ENCODE measurements around the gene ZNF764. TPM values are rescaled to one million over a fixed set of nuclear protein-coding genes. Genes with fewer than 3 reads are reported as not detected.
A peak's percentile ranks its signal among the peaks of the same experiment; 100 is the strongest.

ZNF764 gene
- total RNA-seq, 1 donor from 2014 or later = 21.2 TPM

- Mint-ChIP-seq H3K4me1 (ENCODE audit: low read depth) (peaks cover 43% of the 10 kb centered on the region), H3K36me3 (ENCODE audit: low read depth) (peaks cover 6% of the 10 kb centered on the region), H3K9me3 (no peaks in the 10 kb centered on the region), H3K27ac (peak overlapping the region; percentile 97), H3K27me3 (ENCODE audit: insufficient read depth) (no peaks in the 10 kb centered on the region), H3K4me3 (peak overlapping the region; percentile 79)
- DNase-seq (ENCODE audit: low spot score) = peak; percentile 66
- intact Hi-C loops (cut with micrococcal nuclease) = no loop called here
Measured at GRCh38 chr16:30567160-30567990, 9.2 kb upstream of the ZNF764 start.

GRCh38 chr16:30566531-30566930 is 8.4 kb upstream of the ZNF764 start:
- no peak for DNase-seq (ENCODE audit: low spot score)
- H3K9me3 Mint-ChIP-seq = no peaks in the 10 kb centered on the region
- peak overlapping the region; percentile 96 for H3K27ac Mint-ChIP-seq
- H3K4me1 Mint-ChIP-seq (ENCODE audit: low read depth) = peaks cover 39% of the 10 kb centered on the region
- H3K4me3 Mint-ChIP-seq = no peak overlapping the region
- H3K36me3 Mint-ChIP-seq (ENCODE audit: low read depth) = peaks cover 2% of the 10 kb centered on the region
- intact Hi-C loops (cut with micrococcal nuclease) = no loop called here
- no peaks in the 10 kb centered on the region for H3K27me3 Mint-ChIP-seq (ENCODE audit: insufficient read depth)

GRCh38 chr16:30565984-30566383 is 7.8 kb upstream of the ZNF764 start:
- DNase-seq (ENCODE audit: low spot score) = no peak
- no peaks in the 10 kb centered on the region for H3K27me3 Mint-ChIP-seq (ENCODE audit: insufficient read depth)
- no peak overlapping the region for H3K4me3 Mint-ChIP-seq
- intact Hi-C loops (cut with micrococcal nuclease) = no loop called here
- no peaks in the 10 kb centered on the region for H3K9me3 Mint-ChIP-seq
- peak overlapping the region; percentile 27 for H3K27ac Mint-ChIP-seq
- peaks cover 43% of the 10 kb centered on the region for H3K4me1 Mint-ChIP-seq (ENCODE audit: low read depth)
- peaks cover 2% of the 10 kb centered on the region for H3K36me3 Mint-ChIP-seq (ENCODE audit: low read depth)

DNA sequence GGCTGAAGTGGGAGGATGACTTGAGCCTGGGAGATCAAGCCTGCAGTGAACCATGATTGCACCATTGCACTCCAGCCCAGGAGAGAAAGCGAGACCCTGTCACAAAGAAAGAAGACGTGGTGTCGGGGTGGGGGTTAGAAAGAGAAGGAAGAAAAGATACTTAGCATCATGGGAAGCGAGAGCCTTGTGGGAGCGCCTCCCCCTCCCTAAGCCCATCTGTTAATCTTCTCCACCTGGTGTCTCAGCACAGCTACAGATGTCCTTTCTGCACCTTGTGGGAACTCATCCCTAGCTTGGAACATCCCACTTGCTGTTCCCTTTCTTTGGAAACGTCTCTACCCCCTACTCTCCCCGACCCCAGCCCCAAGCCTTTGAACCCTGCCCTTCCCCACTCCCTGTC is 7.4 kb upstream of the ZNF764 start:
- no peak overlapping the region for H3K4me3 Mint-ChIP-seq
- intact Hi-C loops (cut with micrococcal nuclease) = no loop called here
- peaks cover 2% of the 10 kb centered on the region for H3K36me3 Mint-ChIP-seq (ENCODE audit: low read depth)
- H3K27ac Mint-ChIP-seq = peak overlapping the region; percentile 37
- no peaks in the 10 kb centered on the region for H3K27me3 Mint-ChIP-seq (ENCODE audit: insufficient read depth)
- H3K4me1 Mint-ChIP-seq (ENCODE audit: low read depth) = peaks cover 42% of the 10 kb centered on the region
- no peaks in the 10 kb centered on the region for H3K9me3 Mint-ChIP-seq
- DNase-seq (ENCODE audit: low spot score) = no peak

GRCh38 chr16:30562021-30562420 is 3.8 kb upstream of the ZNF764 start:
- peak overlapping the region; percentile 83 for H3K4me3 Mint-ChIP-seq
- peaks cover under 1% of the 10 kb centered on the region for H3K36me3 Mint-ChIP-seq (ENCODE audit: low read depth)
- no peaks in the 10 kb centered on the region for H3K27me3 Mint-ChIP-seq (ENCODE audit: insufficient read depth)
- intact Hi-C loops (cut with micrococcal nuclease) = no loop called here
- H3K9me3 Mint-ChIP-seq = no peaks in the 10 kb centered on the region
- H3K27ac Mint-ChIP-seq = peak overlapping the region; percentile 85
- DNase-seq (ENCODE audit: low spot score) = no peak
- H3K4me1 Mint-ChIP-seq (ENCODE audit: low read depth) = peaks cover 34% of the 10 kb centered on the region

- intact Hi-C loops (cut with micrococcal nuclease) = no loop called here
- peak overlapping the region; percentile 83 for H3K4me3 Mint-ChIP-seq
- no peaks in the 10 kb centered on the region for H3K9me3 Mint-ChIP-seq
- peaks cover 2% of the 10 kb centered on the region for H3K36me3 Mint-ChIP-seq (ENCODE audit: low read depth)
- peak; percentile 23 for DNase-seq (ENCODE audit: low spot score)
- no peaks in the 10 kb centered on the region for H3K27me3 Mint-ChIP-seq (ENCODE audit: insufficient read depth)
- peak overlapping the region; percentile 85 for H3K27ac Mint-ChIP-seq
- peaks cover 28% of the 10 kb centered on the region for H3K4me1 Mint-ChIP-seq (ENCODE audit: low read depth)
Measured at GRCh38 chr16:30561089-30561816, 3.1 kb upstream of the ZNF764 start.

- no peak overlapping the region for H3K4me3 Mint-ChIP-seq
- intact Hi-C loops (cut with micrococcal nuclease) = loop anchor here (2.0 kb wide), 2 partner anchors 91 to 139 kb away; partner anchors contain the start of genes PRR14 and SRCAP
- no peak for DNase-seq (ENCODE audit: low spot score)
- H3K36me3 Mint-ChIP-seq (ENCODE audit: low read depth) = peaks cover 6% of the 10 kb centered on the region
- H3K27me3 Mint-ChIP-seq (ENCODE audit: insufficient read depth) = no peaks in the 10 kb centered on the region
- peaks cover 28% of the 10 kb centered on the region for H3K4me1 Mint-ChIP-seq (ENCODE audit: low read depth)
- H3K9me3 Mint-ChIP-seq = no peaks in the 10 kb centered on the region
- no peak overlapping the region for H3K27ac Mint-ChIP-seq
Measured at GRCh38 chr16:30559690-30560089, 1.5 kb upstream of the ZNF764 start.

GRCh38 chr16:30558789-30559377 is 709 bp upstream of the ZNF764 start:
- peak overlapping the region; percentile 90 for H3K4me3 Mint-ChIP-seq
- intact Hi-C loops (cut with micrococcal nuclease) = loop anchor here (1.0 to 2.0 kb wide), 10 partner anchors 9 to 140 kb away; partner anchors contain the start of genes FBRS, PRR14, SRCAP and ZNF689
- peak overlapping the region; percentile 88 for H3K27ac Mint-ChIP-seq
- no peak for DNase-seq (ENCODE audit: low spot score)
- H3K27me3 Mint-ChIP-seq (ENCODE audit: insufficient read depth) = no peaks in the 10 kb centered on the region
- H3K9me3 Mint-ChIP-seq = no peaks in the 10 kb centered on the region
- H3K4me1 Mint-ChIP-seq (ENCODE audit: low read depth) = peaks cover 34% of the 10 kb centered on the region
- peaks cover 12% of the 10 kb centered on the region for H3K36me3 Mint-ChIP-seq (ENCODE audit: low read depth)

- DNase-seq (ENCODE audit: low spot score) = no peak
- H3K4me1 Mint-ChIP-seq (ENCODE audit: low read depth) = peaks cover 47% of the 10 kb centered on the region
Measured at GRCh38 chr16:30557707-30557956, 542 bp downstream of the ZNF764 start.

DNA sequence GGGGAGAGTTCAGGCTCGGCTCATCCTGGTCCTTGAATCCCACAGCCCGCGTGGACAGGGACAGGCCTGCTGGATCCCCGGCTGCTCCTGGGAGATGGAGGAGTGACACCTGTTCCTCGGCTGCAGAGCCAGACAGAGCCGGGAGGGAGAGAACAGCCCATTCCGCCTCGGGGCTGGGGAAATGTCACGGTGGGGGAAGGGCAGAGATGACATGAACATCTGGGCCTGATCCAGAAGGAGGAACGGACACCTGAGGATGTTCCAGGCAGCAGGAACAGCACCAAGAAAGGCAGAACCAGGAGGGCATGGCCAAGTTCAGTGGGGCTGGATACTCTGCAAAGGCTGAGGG is 2.1 kb downstream of the ZNF764 start:
- no peak for DNase-seq (ENCODE audit: low spot score)
- H3K27ac Mint-ChIP-seq = peak overlapping the region; percentile 92
- H3K4me3 Mint-ChIP-seq = peak overlapping the region; percentile 82
- H3K9me3 Mint-ChIP-seq = no peaks in the 10 kb centered on the region
- intact Hi-C loops (cut with micrococcal nuclease) = no loop called here
- peaks cover 55% of the 10 kb centered on the region for H3K4me1 Mint-ChIP-seq (ENCODE audit: low read depth)
- no peaks in the 10 kb centered on the region for H3K27me3 Mint-ChIP-seq (ENCODE audit: insufficient read depth)
- H3K36me3 Mint-ChIP-seq (ENCODE audit: low read depth) = peaks cover 27% of the 10 kb centered on the region

More at GRCh38 chr16:30557707-30557956, 542 bp downstream of the ZNF764 start:
- intact Hi-C loops (cut with micrococcal nuclease) = no loop called here
- Mint-ChIP-seq H3K27me3 (ENCODE audit: insufficient read depth) (no peaks in the 10 kb centered on the region), H3K9me3 (no peaks in the 10 kb centered on the region), H3K27ac (peak overlapping the region; percentile 92), H3K4me3 (peak overlapping the region; percentile 90), H3K36me3 (ENCODE audit: low read depth) (peaks cover 22% of the 10 kb centered on the region)

DNA sequence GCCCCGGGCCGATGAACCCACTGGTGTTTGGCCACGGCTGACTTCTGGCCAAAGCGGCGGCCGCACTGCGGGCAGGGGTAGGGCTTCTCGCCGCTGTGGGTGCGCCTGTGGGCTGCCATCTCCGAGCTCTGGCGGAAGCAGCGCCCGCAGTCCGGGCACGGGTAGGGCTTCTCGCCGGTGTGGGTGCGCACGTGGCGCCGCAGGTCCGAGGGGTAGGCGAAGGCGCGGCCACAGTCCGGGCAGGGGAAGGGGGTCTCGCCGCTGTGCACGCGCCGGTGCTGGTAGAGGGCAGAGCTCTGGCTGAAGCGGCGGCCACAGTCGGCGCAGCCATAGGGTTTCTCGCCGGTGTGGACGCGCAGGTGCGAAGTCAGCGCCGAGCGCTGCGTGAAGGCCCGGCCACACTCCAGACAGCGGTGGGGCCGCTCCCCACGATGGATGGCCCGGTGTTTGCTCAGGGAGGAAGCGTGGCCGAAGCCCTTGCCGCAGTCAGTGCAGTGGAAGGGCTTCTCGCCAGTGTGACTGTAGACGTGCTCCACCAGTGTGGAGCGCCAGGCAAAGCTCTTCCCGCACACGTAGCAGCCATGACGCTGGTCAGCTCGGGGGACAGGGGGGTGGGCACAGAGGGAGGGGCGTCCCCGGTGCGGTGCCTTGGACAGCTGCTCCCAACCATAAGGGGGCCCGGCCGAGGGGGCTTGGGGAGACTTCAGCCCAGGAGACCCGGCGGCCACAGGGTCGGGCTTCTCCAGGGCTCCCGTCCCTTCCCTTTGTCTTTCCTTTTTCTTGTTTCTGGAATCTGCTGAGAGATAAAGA is 2.7 kb downstream of the ZNF764 start:
- peaks cover 54% of the 10 kb centered on the region for H3K4me1 Mint-ChIP-seq (ENCODE audit: low read depth)
- H3K36me3 Mint-ChIP-seq (ENCODE audit: low read depth) = peaks cover 27% of the 10 kb centered on the region
- no peaks in the 10 kb centered on the region for H3K27me3 Mint-ChIP-seq (ENCODE audit: insufficient read depth)
- H3K9me3 Mint-ChIP-seq = no peaks in the 10 kb centered on the region
- no peak for DNase-seq (ENCODE audit: low spot score)
- intact Hi-C loops (cut with micrococcal nuclease) = no loop called here
- H3K27ac Mint-ChIP-seq = peak overlapping the region; percentile 92
- H3K4me3 Mint-ChIP-seq = peak overlapping the region; percentile 82

GRCh38 chr16:30554557-30555314 is 3.4 kb downstream of the ZNF764 start:
- no peaks in the 10 kb centered on the region for H3K27me3 Mint-ChIP-seq (ENCODE audit: insufficient read depth)
- H3K9me3 Mint-ChIP-seq = no peaks in the 10 kb centered on the region
- H3K27ac Mint-ChIP-seq = peak overlapping the region; percentile 93
- no peak overlapping the region for H3K4me3 Mint-ChIP-seq
- H3K36me3 Mint-ChIP-seq (ENCODE audit: low read depth) = peaks cover 27% of the 10 kb centered on the region
- no peak for DNase-seq (ENCODE audit: low spot score)
- intact Hi-C loops (cut with micrococcal nuclease) = loop anchor here (5.0 kb wide), 1 partner anchor 33 kb away; the partner anchor contains the start of gene ZNF785
- H3K4me1 Mint-ChIP-seq (ENCODE audit: low read depth) = peaks cover 54% of the 10 kb centered on the region

Data from activated T-helper 1 cell treated with anti-CD3 and anti-CD28 coated beads, Interleukin-12 subunit alpha, Interleukin-12 subunit beta, Interleukin-2, Interleukin-4 antibody, amounts not matched to agents 30 ng/mL and 10 ng/mL and 1 ng/mL, durations not matched to agents 14 hours and 24 hours and 36 hours (primary cell).